HG03558 (cell line): ENCODE data around the gene BBS7.

ENCODE experiments used
- ATAC-seq: cut with Tn5 transposase; IDR thresholded peaks from one replicate; pipeline ENCODE4 v1.9.1; 2021; ENCODE audit warnings: moderate number of reproducible peaks; ENCODE audit not compliant: unreplicated experiment; ENCODE audit errors: extremely low read depth

The BBS7 gene

GRCh38 chr4:121869841-121870822 lies at the start of gene BBS7:
Gene BBS7, minus strand, starts transcription at chr4:121870474. Its CDS starts 161 bp downstream, at chr4:121870313.
- peak; percentile 98 for ATAC-seq

GRCh38 chr4:121913667-121914066 lies 43.4 kb upstream of the BBS7 start:
- no peak for ATAC-seq

GRCh38 chr4:121908346-121908745 lies 38.1 kb upstream of the BBS7 start:
- no peak for ATAC-seq

GRCh38 chr4:121900132-121900983 lies 30.1 kb upstream of the BBS7 start:
- no peak for ATAC-seq

GRCh38 chr4:121898150-121898549 lies 27.9 kb upstream of the BBS7 start:
- ATAC-seq = no peak

GRCh38 chr4:121888134-121888533 lies 17.9 kb upstream of the BBS7 start:
- no peak for ATAC-seq

- ATAC-seq = no peak
Observed at GRCh38 chr4:121885115-121885514, 14.8 kb upstream of the BBS7 start.

- no peak for ATAC-seq
Observed at GRCh38 chr4:121881158-121881557, 10.9 kb upstream of the BBS7 start.

- ATAC-seq = no peak
Observed at GRCh38 chr4:121879135-121879534, 8.9 kb upstream of the BBS7 start.

GRCh38 chr4:121877041-121877773 lies 6.9 kb upstream of the BBS7 start:
- ATAC-seq = no peak

- no peak for ATAC-seq
Observed at GRCh38 chr4:121876070-121876469, 5.8 kb upstream of the BBS7 start.

- ATAC-seq = no peak
Observed at GRCh38 chr4:121875652-121876051, 5.4 kb upstream of the BBS7 start.

- no peak for ATAC-seq
Observed at GRCh38 chr4:121873604-121874003, 3.3 kb upstream of the BBS7 start.

GRCh38 chr4:121863799-121864198 lies 6.5 kb downstream of the BBS7 start:
- ATAC-seq = no peak

GRCh38 chr4:121861426-121861825 lies 8.8 kb downstream of the BBS7 start:
- no peak for ATAC-seq

- no peak for ATAC-seq
Observed at GRCh38 chr4:121860121-121860520, 10.2 kb downstream of the BBS7 start.

- no peak for ATAC-seq
Observed at GRCh38 chr4:121851354-121851753, 18.9 kb downstream of the BBS7 start.

GRCh38 chr4:121846662-121847061 lies 23.6 kb downstream of the BBS7 start:
- no peak for ATAC-seq

GRCh38 chr4:121842862-121843261 lies 27.4 kb downstream of the BBS7 start:
- ATAC-seq = no peak

GRCh38 chr4:121838136-121838535 lies 32.1 kb downstream of the BBS7 start:
- ATAC-seq = no peak
